Liver (tissue), 9 donors: ENCODE measurements around the gene ZFAND3. TPM values are rescaled to one million over a fixed set of nuclear protein-coding genes. Genes with fewer than 3 reads are reported as not detected.

Experiments
- DNase-seq: peaks from one replicate; pipeline ENCODE4 v3.0.0-alpha.2; 2017; ENCODE audit warnings: low spot score
- H3K27ac ChIP-seq, 2 donors: one replicate each; pipeline ENCODE4 v1.7.0; 2013; ENCODE audit warnings: inconsistent platforms in 2 of 2, low read length in 2 of 2, control low read depth in 1 of 2, low read depth in 1 of 2, mild to moderate bottlenecking in 1 of 2
- H3K27me3 ChIP-seq, 4 donors: one replicate each; pipeline versions ENCODE4 v1.6.1 to v1.7.0; 2013; ENCODE audit warnings: low read length in 3 of 4, inconsistent platforms in 1 of 4, mild to moderate bottlenecking in 1 of 4, moderate library complexity in 1 of 4; ENCODE audit not compliant: control insufficient read depth in 4 of 4, insufficient read depth in 4 of 4
- H3K36me3 ChIP-seq, 4 donors: one replicate each; pipeline versions ENCODE4 v1.6.1 to v1.7.0; 2013; ENCODE audit warnings: low read length in 3 of 4, mild to moderate bottlenecking in 3 of 4, low read depth in 1 of 4, moderate library complexity in 1 of 4; ENCODE audit not compliant: control insufficient read depth in 4 of 4, insufficient read depth in 3 of 4
- H3K4me1 ChIP-seq, 4 donors: one replicate each; pipeline versions ENCODE4 v1.6.1 to v1.7.0; 2013; ENCODE audit warnings: low read length in 3 of 4, mild to moderate bottlenecking in 3 of 4, moderate library complexity in 1 of 4; ENCODE audit not compliant: control insufficient read depth in 4 of 4, insufficient read depth in 4 of 4
- H3K4me3 ChIP-seq, 3 donors: one replicate each; pipeline versions ENCODE4 v1.6.1 to v1.7.0; 2013; ENCODE audit warnings: low read length in 3 of 3, control low read depth in 1 of 3, low read depth in 1 of 3, mild to moderate bottlenecking in 1 of 3
- H3K9ac ChIP-seq, 2 donors: one replicate each; pipeline ENCODE4 v1.7.0; 2013; ENCODE audit warnings: low read length in 2 of 2, mild to moderate bottlenecking in 2 of 2, moderate library complexity in 2 of 2, control low read depth in 1 of 2, low read depth in 1 of 2
- H3K9me3 ChIP-seq, 4 donors: one replicate each; pipeline versions ENCODE4 v1.6.1 to v1.7.0; 2013; ENCODE audit warnings: low read length in 3 of 4; ENCODE audit not compliant: control insufficient read depth in 4 of 4
- FOXA2 ChIP-seq: IDR thresholded peaks from 2 replicates; pipeline ENCODE4 v1.6.1; 2016; ENCODE audit warnings: antibody characterized with exemption
- GABPA ChIP-seq, 2 donors: IDR thresholded peaks in 1 of 2; conservative IDR thresholded peaks in 1 of 2; 2 replicates each; pipeline ENCODE4 v1.6.1; 2016; ENCODE audit warnings: antibody characterized with exemption in 2 of 2, mild to moderate bottlenecking in 1 of 2, moderate library complexity in 1 of 2
- HNF4G ChIP-seq: IDR thresholded peaks from 2 replicates; pipeline ENCODE4 v1.6.1; 2016; ENCODE audit warnings: antibody characterized with exemption
- JUND ChIP-seq, 2 donors: IDR thresholded peaks; 2 replicates each; pipeline ENCODE4 v1.6.1; 2016; ENCODE audit warnings: antibody characterized with exemption in 2 of 2
- NR2F2 ChIP-seq: IDR thresholded peaks from 2 replicates; pipeline ENCODE4 v1.6.1; 2016; ENCODE audit warnings: antibody characterized with exemption
- RAD21 ChIP-seq, 2 donors: IDR thresholded peaks; 2 replicates each; pipeline ENCODE4 v1.6.1; 2016; ENCODE audit warnings: antibody characterized with exemption in 2 of 2, mild to moderate bottlenecking in 2 of 2
- RXRA ChIP-seq, 2 donors: IDR thresholded peaks; 2 replicates each; pipeline ENCODE4 v1.6.1; 2017 to 2018; ENCODE audit warnings: antibody characterized with exemption in 2 of 2, mild to moderate bottlenecking in 1 of 2
- SP1 ChIP-seq: IDR thresholded peaks from 2 replicates; pipeline ENCODE4 v1.6.1; 2018; ENCODE audit warnings: antibody characterized with exemption, mild to moderate bottlenecking
- TAF1 ChIP-seq: conservative IDR thresholded peaks from 2 replicates; pipeline ENCODE4 v1.6.1; 2016; ENCODE audit warnings: antibody characterized with exemption, mild to moderate bottlenecking
- YY1 ChIP-seq: IDR thresholded peaks from 2 replicates; pipeline ENCODE4 v1.6.1; 2016; ENCODE audit warnings: antibody characterized with exemption, mild to moderate bottlenecking
- WGBS: extraction: QIAGEN DNeasy Blood & Tissue Kit; methylation state at CpG from one replicate; pipeline ENCODE4 v1.1.7; 2013; 5-methylcytosine and 5-hydroxymethylcytosine counted together
- polyA plus RNA-seq, 2 donors: library from polyadenylated mRNA; stranded (reverse) in 1 of 2; unstranded in 1 of 2; fragments of 200-250 nt in 1 of 2; fragments of >200 nt in 1 of 2; fragmentation: Nextera tagmentation in 1 of 2; extraction: Ambion mirVana in 1 of 2; gene quantifications; one replicate each; pipeline versions ENCODE4 v1.2.1 to v1.2.3, GENCODE V29; 2013 to 2015
- total RNA-seq, 2 donors: library from RNA; depleted of rRNA; stranded (reverse); fragments of >200 nt; gene quantifications; one replicate each; pipeline ENCODE4 v1.2.3, GENCODE V29; 2014
- TF ChIP-seq, protein P1 (sequence below): IDR thresholded peaks from 2 replicates; pipeline ENCODE4 v1.6.1; 2016; ENCODE audit warnings: antibody characterized with exemption, mild to moderate bottlenecking
- donor health status: healthy.
- donor health status: healthy.
- donor health status: healthy.
- donor health status: healthy.
- donor health status: healthy.

ZFAND3 gene
- total and polyA plus RNA-seq, 4 donors, result 7.7 to 37.5 (median 23.1) TPM

DNA sequence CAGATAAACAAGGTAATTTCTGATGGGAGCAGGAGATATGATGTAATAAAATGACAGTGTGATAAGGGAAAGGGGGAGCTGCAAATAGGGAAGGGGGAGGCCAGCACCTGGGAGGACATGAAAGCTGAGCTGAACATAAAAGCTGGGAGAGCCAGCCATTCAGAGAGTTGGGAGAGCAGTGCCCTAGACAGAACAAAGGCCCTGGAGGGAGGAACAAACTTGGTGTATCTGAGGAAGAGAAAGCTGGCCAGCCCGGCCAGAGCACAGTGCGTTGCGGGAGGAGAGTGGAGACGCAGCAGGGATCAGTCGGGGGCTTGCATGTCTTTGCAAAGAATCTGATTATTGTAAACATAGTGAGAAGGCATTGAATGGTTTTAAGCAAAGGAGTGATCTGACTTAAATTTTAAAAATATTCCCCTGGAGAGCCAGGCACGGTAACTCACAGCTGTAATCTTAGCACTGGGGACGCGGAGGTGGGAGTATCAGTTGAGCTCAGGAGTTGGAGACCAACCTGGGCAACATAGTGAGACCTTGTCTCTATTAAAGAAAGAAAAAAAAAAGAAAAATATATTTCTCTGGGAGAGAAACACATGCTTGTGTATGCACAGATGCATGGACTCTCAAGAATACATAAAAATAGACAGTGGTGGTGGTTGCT, 318.2 kb downstream of the ZFAND3 start:
- Histone ChIP-seq H3K4me1 (no peaks in the 10 kb centered on the region), H3K4me3 (no peak overlapping the region), H3K27me3 (no peaks in the 10 kb centered on the region), H3K9me3 (no peaks in the 10 kb centered on the region), H3K27ac (no peak overlapping the region), H3K36me3 (peaks cover 0 to 12% (median 2%) of the 10 kb centered on the region in 4 donors), H3K9ac (no peak overlapping the region)
- no peak for DNase-seq
- WGBS, result 97% methylated on average over 8 of the region's 8 CpGs
- TF ChIP-seq, protein P1, sequence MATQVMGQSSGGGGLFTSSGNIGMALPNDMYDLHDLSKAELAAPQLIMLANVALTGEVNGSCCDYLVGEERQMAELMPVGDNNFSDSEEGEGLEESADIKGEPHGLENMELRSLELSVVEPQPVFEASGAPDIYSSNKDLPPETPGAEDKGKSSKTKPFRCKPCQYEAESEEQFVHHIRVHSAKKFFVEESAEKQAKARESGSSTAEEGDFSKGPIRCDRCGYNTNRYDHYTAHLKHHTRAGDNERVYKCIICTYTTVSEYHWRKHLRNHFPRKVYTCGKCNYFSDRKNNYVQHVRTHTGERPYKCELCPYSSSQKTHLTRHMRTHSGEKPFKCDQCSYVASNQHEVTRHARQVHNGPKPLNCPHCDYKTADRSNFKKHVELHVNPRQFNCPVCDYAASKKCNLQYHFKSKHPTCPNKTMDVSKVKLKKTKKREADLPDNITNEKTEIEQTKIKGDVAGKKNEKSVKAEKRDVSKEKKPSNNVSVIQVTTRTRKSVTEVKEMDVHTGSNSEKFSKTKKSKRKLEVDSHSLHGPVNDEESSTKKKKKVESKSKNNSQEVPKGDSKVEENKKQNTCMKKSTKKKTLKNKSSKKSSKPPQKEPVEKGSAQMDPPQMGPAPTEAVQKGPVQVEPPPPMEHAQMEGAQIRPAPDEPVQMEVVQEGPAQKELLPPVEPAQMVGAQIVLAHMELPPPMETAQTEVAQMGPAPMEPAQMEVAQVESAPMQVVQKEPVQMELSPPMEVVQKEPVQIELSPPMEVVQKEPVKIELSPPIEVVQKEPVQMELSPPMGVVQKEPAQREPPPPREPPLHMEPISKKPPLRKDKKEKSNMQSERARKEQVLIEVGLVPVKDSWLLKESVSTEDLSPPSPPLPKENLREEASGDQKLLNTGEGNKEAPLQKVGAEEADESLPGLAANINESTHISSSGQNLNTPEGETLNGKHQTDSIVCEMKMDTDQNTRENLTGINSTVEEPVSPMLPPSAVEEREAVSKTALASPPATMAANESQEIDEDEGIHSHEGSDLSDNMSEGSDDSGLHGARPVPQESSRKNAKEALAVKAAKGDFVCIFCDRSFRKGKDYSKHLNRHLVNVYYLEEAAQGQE, result no peak

DNA sequence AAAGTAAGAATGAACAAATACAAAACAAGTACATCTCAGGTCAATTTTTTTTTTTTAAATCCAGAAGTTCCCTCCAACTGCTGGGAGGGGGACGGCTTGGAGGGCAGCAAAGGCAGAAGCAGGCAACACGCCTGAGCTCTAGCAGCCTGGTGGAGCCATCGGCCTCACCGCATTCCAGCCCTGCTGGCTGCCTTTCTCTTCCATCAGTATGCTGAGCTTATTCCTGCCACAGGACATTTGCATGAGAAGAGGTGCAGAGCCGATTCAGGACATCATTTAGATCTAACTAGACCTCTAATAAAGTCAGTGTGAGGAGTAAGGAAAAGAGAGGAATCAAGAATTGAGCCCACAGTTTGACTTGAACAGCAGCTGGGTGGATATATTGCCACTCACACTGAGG, 318.8 kb downstream of the ZFAND3 start:
- Histone ChIP-seq H3K27me3 (no peaks in the 10 kb centered on the region), H3K4me1 (no peaks in the 10 kb centered on the region), H3K9me3 (no peaks in the 10 kb centered on the region), H3K9ac (no peak overlapping the region), H3K27ac (no peak overlapping the region), H3K4me3 (no peak overlapping the region), H3K36me3 (peaks cover 0 to 12% (median 2%) of the 10 kb centered on the region in 4 donors)
- 95% methylated on average over 5 of the region's 5 CpGs for WGBS
- DNase-seq, result no peak
- TF ChIP-seq RXRA (IDR thresholded peaks at IDR 0.05), result no peak
- TF ChIP-seq, protein P1, result no peak
- TF ChIP-seq RAD21 (IDR thresholded peaks at IDR 0.05), result no peak
- TF ChIP-seq YY1, result no peak
- TF ChIP-seq JUND (IDR thresholded peaks at IDR 0.05), result no peak
- TF ChIP-seq TAF1, result no peak
- TF ChIP-seq FOXA2, result no peak
- TF ChIP-seq SP1, result no peak
- TF ChIP-seq NR2F2, result no peak
- TF ChIP-seq GABPA (IDR thresholded peaks at IDR 0.05 in 1 of 2, conservative IDR thresholded peaks at IDR 0.05 in 1 of 2), result no peak
- no peak for TF ChIP-seq HNF4G

DNA sequence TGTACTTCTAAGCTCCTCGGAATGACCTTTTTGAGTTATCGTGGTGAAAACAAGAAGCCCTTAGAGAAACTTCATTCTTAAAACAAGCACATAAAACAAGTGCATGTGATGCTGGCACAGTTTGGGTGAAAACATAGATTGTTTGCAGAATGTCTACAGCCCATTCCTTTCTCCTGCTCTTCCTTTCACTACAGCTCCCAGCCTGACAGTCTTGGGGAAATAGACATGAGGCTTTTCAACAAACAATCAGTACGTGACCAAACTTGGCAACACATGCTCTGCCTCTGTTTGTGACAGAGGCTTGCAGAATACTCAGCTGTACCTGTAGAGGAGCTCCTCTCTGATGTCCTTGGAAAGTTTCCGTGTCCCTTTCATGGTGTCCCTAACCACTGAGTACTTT, 321.6 kb downstream of the ZFAND3 start:
- 89% methylated on average over 4 of the region's 4 CpGs for WGBS
- Histone ChIP-seq H3K9me3 (no peaks in the 10 kb centered on the region), H3K27me3 (no peaks in the 10 kb centered on the region), H3K36me3 (peaks cover 0 to 15% (median 2%) of the 10 kb centered on the region in 4 donors), H3K4me3 (no peak overlapping the region), H3K4me1 (no peaks in the 10 kb centered on the region), H3K9ac (no peak overlapping the region), H3K27ac (no peak overlapping the region)
- TF ChIP-seq RXRA (IDR thresholded peaks at IDR 0.05) (no peak), GABPA (IDR thresholded peaks at IDR 0.05 in 1 of 2, conservative IDR thresholded peaks at IDR 0.05 in 1 of 2) (no peak), YY1 (no peak)
- DNase-seq, result no peak
